ENCODE data around the gene PRSS22.

PRSS22 gene

GRCh38 chr16:2822158-2822495, 35.8 kb downstream of the PRSS22 start:
- Mint-ChIP-seq H3K27me3 (peaks cover 6 to 25% of the 10 kb centered on the region in 2 donors), H3K4me1 (peaks cover 0 to 2% of the 10 kb centered on the region in 2 donors), H3K36me3 (no peaks in the 10 kb centered on the region)

GRCh38 chr16:2821487-2822157, 36.3 kb downstream of the PRSS22 start:
- Mint-ChIP-seq H3K4me3 (no peak overlapping the region), H3K4me1 (peaks cover 0 to 2% of the 10 kb centered on the region in 2 donors), H3K9me3 (no peaks in the 10 kb centered on the region), H3K27ac (no peak overlapping the region), H3K27me3 (peaks cover 6 to 25% of the 10 kb centered on the region in 2 donors), H3K36me3 (no peaks in the 10 kb centered on the region)
- no peak for DNase-seq
- ATAC-seq (replicated peaks): no peak

More at GRCh38 chr16:2822158-2822495, 35.8 kb downstream of the PRSS22 start:
- no peak overlapping the region for H3K4me3 Mint-ChIP-seq
- no peaks in the 10 kb centered on the region for H3K9me3 Mint-ChIP-seq
- H3K27ac Mint-ChIP-seq: no peak overlapping the region
- ATAC-seq (replicated peaks) (no peak), DNase-seq (no peak)

GRCh38 chr16:2820836-2821486, 37.0 kb downstream of the PRSS22 start:
- no peak for DNase-seq
- Mint-ChIP-seq H3K9me3 (no peaks in the 10 kb centered on the region), H3K36me3 (no peaks in the 10 kb centered on the region), H3K4me1 (peaks cover 0 to 2% of the 10 kb centered on the region in 2 donors), H3K27ac (no peak overlapping the region), H3K27me3 (peaks cover 6 to 25% of the 10 kb centered on the region in 2 donors), H3K4me3 (no peak overlapping the region)
- no peak for ATAC-seq (replicated peaks)

GRCh38 chr16:2819939-2820835, 37.8 kb downstream of the PRSS22 start:
- Mint-ChIP-seq H3K9me3 (no peaks in the 10 kb centered on the region), H3K27me3 (peaks cover 6 to 25% of the 10 kb centered on the region in 2 donors), H3K4me3 (no peak overlapping the region), H3K36me3 (no peaks in the 10 kb centered on the region), H3K27ac (no peak overlapping the region), H3K4me1 (peaks cover 0 to 2% of the 10 kb centered on the region in 2 donors)
- ATAC-seq (replicated peaks): no peak
- no peak for DNase-seq

DNA sequence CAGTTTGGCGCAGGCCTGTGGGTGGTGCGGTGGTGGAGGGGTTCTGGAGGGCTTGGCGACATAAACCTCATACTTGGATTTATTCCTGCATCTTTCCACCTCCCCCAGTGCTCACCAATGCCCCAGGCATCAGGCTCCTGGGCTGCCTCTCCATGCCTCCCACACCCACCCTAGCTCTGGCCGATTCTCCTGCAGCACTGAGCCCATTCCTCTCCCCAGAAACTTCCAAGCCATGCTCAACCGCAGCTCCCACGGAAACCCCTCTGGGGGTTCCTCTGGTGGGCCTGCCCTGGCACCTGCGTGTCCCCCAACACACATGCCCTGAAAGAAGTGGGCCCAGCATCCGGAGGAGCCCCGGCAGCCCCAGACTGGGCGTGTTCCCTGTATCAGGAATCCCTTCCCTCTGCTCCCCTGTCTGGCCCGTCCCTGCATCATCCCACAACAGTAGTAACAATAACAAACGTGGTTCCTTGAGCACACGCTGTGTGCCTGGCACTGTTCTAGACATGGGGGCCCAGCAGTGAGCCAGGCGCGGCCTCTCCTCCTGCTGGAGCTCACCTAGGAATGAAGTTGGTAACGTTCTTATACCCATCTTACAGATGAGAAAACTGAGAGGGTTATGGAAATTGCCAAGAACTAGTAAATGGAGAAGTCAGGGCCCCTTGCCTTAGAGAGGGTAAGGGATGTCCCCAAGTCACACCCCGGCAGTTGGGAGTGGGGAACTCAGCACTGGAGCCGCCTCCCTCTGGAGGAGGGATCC, 38.6 kb downstream of the PRSS22 start:
- DNase-seq (no peak), ATAC-seq (replicated peaks) (no peak)
- no peak overlapping the region for H3K4me3 Mint-ChIP-seq
- H3K27me3 Mint-ChIP-seq: peaks cover 11 to 25% of the 10 kb centered on the region in 2 donors
- peaks cover 0 to 2% of the 10 kb centered on the region in 2 donors for H3K4me1 Mint-ChIP-seq
- no peaks in the 10 kb centered on the region for H3K36me3 Mint-ChIP-seq
- H3K9me3 Mint-ChIP-seq: no peaks in the 10 kb centered on the region
- H3K27ac Mint-ChIP-seq: no peak overlapping the region

- peaks cover 13 to 25% of the 10 kb centered on the region in 2 donors for H3K27me3 Mint-ChIP-seq
Observed at GRCh38 chr16:2818272-2818876, 39.6 kb downstream of the PRSS22 start.

DNA sequence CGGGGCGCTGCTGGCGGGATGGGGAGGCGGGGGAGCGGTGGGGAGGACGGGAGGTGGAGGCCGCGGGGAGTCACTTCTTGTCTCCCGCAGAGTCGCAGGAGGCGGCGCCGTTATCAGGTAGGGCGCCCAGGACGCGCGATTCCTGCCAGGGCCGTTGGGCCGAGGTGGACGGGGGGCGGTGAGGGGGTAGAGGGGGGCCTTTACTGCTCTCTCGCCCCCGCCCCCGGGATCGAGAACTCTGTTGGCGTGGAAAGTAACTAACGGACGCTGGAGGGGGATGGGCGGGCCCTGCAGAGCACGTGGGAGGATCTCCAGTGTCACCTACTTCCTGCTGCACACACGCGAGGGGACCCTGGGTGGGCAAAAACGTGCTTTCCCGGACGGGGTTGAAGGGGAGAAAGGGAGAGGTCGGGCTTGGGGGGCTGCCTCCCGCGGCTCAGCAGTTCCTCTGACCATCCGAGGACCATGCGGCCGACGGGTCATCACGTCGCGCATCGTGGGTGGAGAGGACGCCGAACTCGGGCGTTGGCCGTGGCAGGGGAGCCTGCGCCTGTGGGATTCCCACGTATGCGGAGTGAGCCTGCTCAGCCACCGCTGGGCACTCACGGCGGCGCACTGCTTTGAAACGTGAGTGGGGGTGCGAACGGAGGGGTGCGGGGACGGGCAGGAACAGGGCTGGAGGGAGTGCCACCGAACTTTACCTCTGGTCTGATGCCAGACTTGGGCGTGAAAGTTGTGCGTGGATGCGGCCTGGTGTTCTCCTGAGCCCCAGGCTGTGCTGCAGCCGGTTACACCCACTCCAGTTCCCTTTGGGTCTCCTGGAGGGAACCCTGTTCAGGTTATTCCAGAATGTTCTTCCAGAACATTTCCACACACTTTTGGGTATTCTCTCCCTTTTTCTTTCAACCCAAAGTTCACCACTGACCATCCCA, 40.4 kb downstream of the PRSS22 start:
- ATAC-seq (replicated peaks) (no peak), DNase-seq (no peak)
- Mint-ChIP-seq H3K9me3 (no peaks in the 10 kb centered on the region), H3K27me3 (peaks cover 13 to 27% of the 10 kb centered on the region in 2 donors), H3K36me3 (no peaks in the 10 kb centered on the region), H3K4me3 (peak overlapping the region; percentile 50 to 62), H3K4me1 (peaks cover 0 to 2% of the 10 kb centered on the region in 2 donors), H3K27ac (peak overlapping the region; percentile 76)

More at GRCh38 chr16:2818272-2818876, 39.6 kb downstream of the PRSS22 start:
- Mint-ChIP-seq H3K4me1 (peaks cover 0 to 2% of the 10 kb centered on the region in 2 donors), H3K9me3 (no peaks in the 10 kb centered on the region), H3K36me3 (no peaks in the 10 kb centered on the region), H3K4me3 (peak overlapping the region in 1 of 2 donors; percentile 4), H3K27ac (peak overlapping the region; percentile 14)
- DNase-seq (no peak), ATAC-seq (replicated peaks) (no peak)

DNA sequence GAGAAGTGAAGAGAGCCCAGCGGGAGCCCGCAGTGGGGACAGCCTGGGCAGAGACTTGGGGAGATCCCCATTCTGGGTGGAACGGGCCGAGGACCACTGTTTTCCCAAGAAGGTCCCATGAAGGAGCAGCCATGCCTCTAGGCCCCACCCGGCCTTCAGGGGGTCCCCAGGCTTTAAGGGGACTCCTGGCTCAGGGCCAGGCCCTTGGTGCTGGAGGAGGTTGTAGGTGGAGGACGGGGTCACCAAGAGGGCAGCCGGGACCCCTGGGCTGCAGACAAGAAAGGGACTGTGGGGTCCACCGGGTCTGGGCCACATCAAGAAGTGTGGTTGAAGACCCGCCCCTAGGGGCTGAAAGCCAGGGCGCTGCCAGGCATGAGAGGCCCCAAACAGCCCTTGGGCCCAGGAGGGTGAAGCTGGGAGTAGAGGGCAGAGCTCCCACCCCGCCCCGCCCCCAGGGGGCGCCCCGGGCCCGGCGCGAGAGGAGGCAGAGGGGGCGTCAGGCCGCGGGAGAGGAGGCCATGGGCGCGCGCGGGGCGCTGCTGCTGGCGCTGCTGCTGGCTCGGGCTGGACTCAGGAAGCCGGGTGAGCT, 41.1 kb downstream of the PRSS22 start, which contains the start of gene PRSS21:
PRSS21 (plus strand) TSS at position 487 of the 589 bp plus-strand sequence; CDS start at position 519, 32 bp downstream.
- no peaks in the 10 kb centered on the region for H3K9me3 Mint-ChIP-seq
- ATAC-seq (replicated peaks) (peak; percentile 39 to 64), DNase-seq (no peak)
- H3K27ac Mint-ChIP-seq: peak within 1 kb of the TSS; percentile 76
- H3K4me1 Mint-ChIP-seq: peaks cover 0 to 2% of the 10 kb centered on the region in 2 donors
- peaks cover 15 to 33% of the 10 kb centered on the region in 2 donors for H3K27me3 Mint-ChIP-seq
- peak within 1 kb of the TSS; percentile 50 to 62 for H3K4me3 Mint-ChIP-seq
- H3K36me3 Mint-ChIP-seq: no peaks in the 10 kb centered on the region

GRCh38 chr16:2815299-2815771, 42.6 kb downstream of the PRSS22 start:
- no peak for ATAC-seq (replicated peaks)
- Mint-ChIP-seq H3K36me3 (no peaks in the 10 kb centered on the region), H3K27ac (no peak overlapping the region), H3K27me3 (peaks cover 21 to 33% of the 10 kb centered on the region in 2 donors), H3K9me3 (no peaks in the 10 kb centered on the region), H3K4me3 (no peak overlapping the region), H3K4me1 (peaks cover 0 to 2% of the 10 kb centered on the region in 2 donors)
- no peak for DNase-seq

GRCh38 chr16:2814551-2815298, 43.2 kb downstream of the PRSS22 start:
- no peak for ATAC-seq (replicated peaks)
- Mint-ChIP-seq H3K9me3 (no peaks in the 10 kb centered on the region), H3K27ac (no peak overlapping the region), H3K36me3 (no peaks in the 10 kb centered on the region), H3K4me1 (peaks cover 0 to 2% of the 10 kb centered on the region in 2 donors), H3K4me3 (no peak overlapping the region), H3K27me3 (peaks cover 25 to 39% of the 10 kb centered on the region in 2 donors)
- DNase-seq: no peak

- Mint-ChIP-seq H3K27ac (no peak overlapping the region), H3K4me1 (peaks cover 0 to 2% of the 10 kb centered on the region in 2 donors), H3K36me3 (no peaks in the 10 kb centered on the region), H3K4me3 (no peak overlapping the region), H3K27me3 (peaks cover 31 to 42% of the 10 kb centered on the region in 2 donors), H3K9me3 (peaks cover 2 to 3% of the 10 kb centered on the region in 2 donors)
- DNase-seq (no peak), ATAC-seq (replicated peaks) (no peak)
Observed at GRCh38 chr16:2813771-2814221, 44.2 kb downstream of the PRSS22 start.
